RWPE1 (cell line): Measurements from ENCODE around the gene TAF1L.
"Not testable (repeated sequence)": the region's sequence is repeated elsewhere in the genome, so short reads cannot be mapped to it uniquely, and the experiment has no call there.

Source experiments
- CTCF ChIA-PET: fragments of 350-600 bp; sonication (Branson Sonifier 250); formaldehyde crosslinking; extraction: SDS; loops from one replicate; lab custom pipeline; 2021; lab: Yijun Ruan, JAX
- POLR2A ChIA-PET: fragments of 400-600 bp; formaldehyde crosslinking; extraction: SDS; loops from one replicate; lab custom pipeline; 2020; ENCODE audit warnings: antibody characterized with exemption; ENCODE audit not compliant: low non-redundant PET; lab: Yijun Ruan, JAX
- DNase-seq: peaks from one replicate; pipeline ENCODE4 v3.0.0; 2012; ENCODE audit warnings: low spot score
- H3K27ac ChIP-seq: fragments of 450-650 bp; 2 replicates; pipeline ENCODE4 v1.5.1; 2017
- CTCF ChIP-seq: fragments of 450-650 bp; conservative IDR thresholded peaks from 2 replicates; pipeline ENCODE4 v1.5.1; 2017; ENCODE audit warnings: low read depth, mild to moderate bottlenecking

TAF1L gene

GRCh38 chr9:32618261-32618660 lies 17.2 kb downstream of the TAF1L start:
- DNase-seq, result no peak
- POLR2A ChIA-PET, result no interaction called here

GRCh38 chr9:32606811-32607210 lies 28.7 kb downstream of the TAF1L start:
- no peak for TF ChIP-seq CTCF
- CTCF ChIA-PET, result interaction anchor here (0.8 kb wide), 1 partner anchor 39 kb away, joined by 3 read pairs; no protein-coding TSS in a partner anchor
- no peak overlapping the region for H3K27ac ChIP-seq
- POLR2A ChIA-PET, result no interaction called here
- no peak for DNase-seq

More at GRCh38 chr9:32618261-32618660, 17.2 kb downstream of the TAF1L start:
- no peak for TF ChIP-seq CTCF
- CTCF ChIA-PET, result interaction anchor here (0.7 kb wide), 1 partner anchor 37 kb away, joined by 3 read pairs; no protein-coding TSS in a partner anchor
- H3K27ac ChIP-seq, result no peak overlapping the region

GRCh38 chr9:32603914-32604852 lies 31.3 kb downstream of the TAF1L start:
- H3K27ac ChIP-seq, result no peak overlapping the region
- POLR2A ChIA-PET, result no interaction called here
- TF ChIP-seq CTCF, result no peak
- CTCF ChIA-PET, result interaction anchor here (0.5 to 1.6 kb wide), 6 partner anchors 15 to 799 kb away, joined by 3 to 4 read pairs (median 3); no protein-coding TSS in a partner anchor
- peak; percentile 93 for DNase-seq

- H3K27ac ChIP-seq, DNase-seq, CTCF ChIA-PET, POLR2A ChIA-PET: not testable (repeated sequence)
Measured at GRCh38 chr9:32599021-32599420, 36.4 kb downstream of the TAF1L start.

GRCh38 chr9:32596936-32597335 lies 38.5 kb downstream of the TAF1L start:
- TF ChIP-seq CTCF, result no peak
- no peak for DNase-seq
- H3K27ac ChIP-seq, result no peak overlapping the region
- ChIA-PET CTCF (interaction anchor here (0.6 kb wide), 1 partner anchor 259 kb away, joined by 3 read pairs; no protein-coding TSS in a partner anchor), POLR2A (no interaction called here)

GRCh38 chr9:32596096-32596865 lies 39.2 kb downstream of the TAF1L start:
- H3K27ac ChIP-seq, result no peak overlapping the region
- CTCF ChIA-PET, result interaction anchor here (0.6 kb wide), 1 partner anchor 260 kb away, joined by 3 read pairs; no protein-coding TSS in a partner anchor
- no peak for DNase-seq
- POLR2A ChIA-PET, result no interaction called here
- no peak for TF ChIP-seq CTCF
